ENCODE results near the gene NFASC. TPM values are rescaled to one million over a fixed set of nuclear protein-coding genes. Genes with fewer than 3 reads are reported as not detected.

The NFASC gene
- total RNA-seq, 4 donors from 2014 or later, result 10.3 to 18.4 (median 10.9) TPM

DNA sequence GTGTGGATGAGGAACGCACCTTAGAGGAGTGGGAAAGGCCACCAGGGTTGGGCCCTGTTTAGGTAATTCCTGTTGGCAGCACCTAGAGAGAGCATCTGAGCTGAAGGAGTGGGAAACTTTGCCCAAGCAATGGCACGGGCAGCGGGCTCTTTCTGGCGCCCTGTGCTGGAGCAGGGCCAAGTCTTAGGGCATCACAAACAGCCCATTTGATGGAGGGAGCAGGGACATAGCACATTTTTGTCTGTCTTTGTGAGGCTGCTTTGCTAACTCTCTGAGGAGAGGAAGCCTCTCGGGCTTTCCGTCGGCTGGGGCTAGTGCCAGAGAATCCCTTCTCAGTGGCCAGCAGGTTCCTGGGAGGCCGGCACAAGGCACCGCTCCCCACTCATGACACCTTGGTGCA lies 149.8 kb downstream of the NFASC start:
- TF ChIP-seq, protein P1, sequence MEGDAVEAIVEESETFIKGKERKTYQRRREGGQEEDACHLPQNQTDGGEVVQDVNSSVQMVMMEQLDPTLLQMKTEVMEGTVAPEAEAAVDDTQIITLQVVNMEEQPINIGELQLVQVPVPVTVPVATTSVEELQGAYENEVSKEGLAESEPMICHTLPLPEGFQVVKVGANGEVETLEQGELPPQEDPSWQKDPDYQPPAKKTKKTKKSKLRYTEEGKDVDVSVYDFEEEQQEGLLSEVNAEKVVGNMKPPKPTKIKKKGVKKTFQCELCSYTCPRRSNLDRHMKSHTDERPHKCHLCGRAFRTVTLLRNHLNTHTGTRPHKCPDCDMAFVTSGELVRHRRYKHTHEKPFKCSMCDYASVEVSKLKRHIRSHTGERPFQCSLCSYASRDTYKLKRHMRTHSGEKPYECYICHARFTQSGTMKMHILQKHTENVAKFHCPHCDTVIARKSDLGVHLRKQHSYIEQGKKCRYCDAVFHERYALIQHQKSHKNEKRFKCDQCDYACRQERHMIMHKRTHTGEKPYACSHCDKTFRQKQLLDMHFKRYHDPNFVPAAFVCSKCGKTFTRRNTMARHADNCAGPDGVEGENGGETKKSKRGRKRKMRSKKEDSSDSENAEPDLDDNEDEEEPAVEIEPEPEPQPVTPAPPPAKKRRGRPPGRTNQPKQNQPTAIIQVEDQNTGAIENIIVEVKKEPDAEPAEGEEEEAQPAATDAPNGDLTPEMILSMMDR (IDR thresholded peaks at IDR 0.05), result no peak
- DNase-seq (ENCODE audit: low spot score) (no peak), ATAC-seq (ENCODE audit: low FRiP score) (no peak)

DNA sequence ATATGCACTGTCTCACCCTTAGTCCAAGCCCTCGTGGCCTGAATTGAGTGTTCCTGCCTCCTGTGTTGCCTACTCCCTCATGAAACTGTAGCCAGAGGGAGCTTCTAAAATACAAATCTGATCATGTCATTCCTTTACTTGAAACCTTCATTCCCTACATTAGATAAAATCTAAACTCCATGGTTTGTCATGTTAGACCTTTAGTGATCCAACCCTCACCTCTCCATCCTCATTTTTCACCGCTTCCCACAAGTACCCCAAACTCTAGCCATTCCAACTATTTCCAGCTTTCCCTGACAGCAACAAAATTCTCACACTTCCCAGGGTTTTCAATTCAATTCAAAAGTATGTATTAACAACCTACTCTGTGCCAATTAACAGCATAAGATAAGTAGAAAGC lies 154.0 kb downstream of the NFASC start:
- no peak for ATAC-seq (ENCODE audit: low FRiP score)
- no peak for DNase-seq (ENCODE audit: low spot score)
- TF ChIP-seq, protein P1 (IDR thresholded peaks at IDR 0.05), result no peak

DNA sequence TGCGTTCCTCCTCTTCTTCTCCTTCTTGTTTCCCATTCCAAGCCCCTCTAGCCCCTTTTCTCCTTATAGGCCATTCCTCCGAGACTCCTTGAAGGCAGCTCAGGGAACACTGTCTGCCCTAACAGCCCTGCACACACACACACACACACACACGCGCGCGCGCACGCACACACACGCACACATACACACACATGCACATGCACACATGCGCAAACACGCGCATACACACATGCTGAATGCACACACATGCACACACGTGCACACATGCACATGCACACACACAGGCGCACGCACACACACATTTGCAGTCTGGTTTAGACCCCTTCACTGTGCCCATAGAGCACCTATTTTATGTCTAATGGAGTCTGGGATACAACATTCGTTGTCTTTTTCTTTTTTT lies 154.6 kb downstream of the NFASC start:
- ATAC-seq (ENCODE audit: low FRiP score), result no peak
- no peak for DNase-seq (ENCODE audit: low spot score)
- TF ChIP-seq, protein P1 (IDR thresholded peaks at IDR 0.05), result no peak

DNA sequence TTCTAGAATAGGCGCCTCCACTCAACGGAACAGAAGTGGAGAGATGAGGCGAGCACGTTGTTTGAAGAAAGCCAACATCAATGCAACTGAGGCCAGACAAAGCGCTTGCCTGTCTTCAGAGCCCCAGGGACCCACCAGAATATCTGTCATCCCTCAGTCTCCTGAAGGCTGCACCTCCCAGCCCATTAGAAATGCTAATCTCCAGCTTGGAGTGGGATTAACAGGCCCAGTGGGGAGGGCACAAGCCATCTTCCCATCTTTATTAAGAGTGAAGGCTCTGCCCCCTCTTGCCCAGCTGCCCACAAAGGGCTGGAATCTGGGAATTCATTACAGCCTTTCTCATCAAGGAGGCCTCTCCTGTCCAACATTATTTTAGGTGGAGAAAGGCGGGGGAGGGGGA lies 155.5 kb downstream of the NFASC start:
- TF ChIP-seq, protein P1 (IDR thresholded peaks at IDR 0.05), result no peak
- no peak for DNase-seq (ENCODE audit: low spot score)
- no peak for ATAC-seq (ENCODE audit: low FRiP score)

DNA sequence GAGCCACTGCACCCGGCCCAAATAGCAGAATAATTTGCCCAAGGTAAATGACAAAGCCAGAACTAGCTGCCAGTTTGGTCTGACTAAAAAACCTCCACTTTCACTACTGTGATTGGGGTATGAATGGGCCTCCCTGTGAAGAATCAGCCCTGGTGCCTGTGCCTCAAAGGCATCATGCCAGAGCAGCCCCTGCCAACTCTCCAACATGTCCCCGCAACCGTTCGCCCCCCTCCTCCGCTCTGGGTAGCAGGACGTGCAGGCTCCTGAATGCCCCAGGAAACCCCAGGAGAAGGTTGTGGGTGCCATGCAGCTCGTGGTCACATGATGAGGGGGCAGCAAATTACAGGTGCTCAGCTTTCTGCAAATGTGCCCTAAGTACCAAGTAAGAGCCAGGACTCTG lies 157.7 kb downstream of the NFASC start:
- TF ChIP-seq, protein P1 (IDR thresholded peaks at IDR 0.05), result no peak
- ATAC-seq (ENCODE audit: low FRiP score) (no peak), DNase-seq (ENCODE audit: low spot score) (no peak)

DNA sequence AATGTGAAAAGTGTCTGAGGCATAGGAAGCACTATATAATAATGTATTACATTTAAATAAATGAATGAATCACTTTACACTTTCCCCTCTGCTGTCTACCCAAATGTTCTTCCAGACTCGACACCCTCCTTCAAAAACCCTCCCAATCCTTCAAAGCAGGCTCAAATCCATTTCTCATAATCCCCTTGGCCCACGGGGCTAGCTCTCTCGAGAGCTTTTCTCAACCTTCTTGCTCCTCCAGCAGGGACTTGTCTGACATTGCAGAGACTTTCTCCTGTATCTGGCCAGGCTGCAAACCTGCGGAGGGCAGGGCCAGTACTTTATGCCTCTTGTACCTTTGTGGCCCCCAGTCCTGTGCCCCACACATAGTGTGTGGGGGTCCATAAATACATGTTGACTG lies 158.3 kb downstream of the NFASC start:
- DNase-seq (ENCODE audit: low spot score) (no peak), ATAC-seq (ENCODE audit: low FRiP score) (no peak)
- TF ChIP-seq, protein P1 (IDR thresholded peaks at IDR 0.05), result no peak

DNA sequence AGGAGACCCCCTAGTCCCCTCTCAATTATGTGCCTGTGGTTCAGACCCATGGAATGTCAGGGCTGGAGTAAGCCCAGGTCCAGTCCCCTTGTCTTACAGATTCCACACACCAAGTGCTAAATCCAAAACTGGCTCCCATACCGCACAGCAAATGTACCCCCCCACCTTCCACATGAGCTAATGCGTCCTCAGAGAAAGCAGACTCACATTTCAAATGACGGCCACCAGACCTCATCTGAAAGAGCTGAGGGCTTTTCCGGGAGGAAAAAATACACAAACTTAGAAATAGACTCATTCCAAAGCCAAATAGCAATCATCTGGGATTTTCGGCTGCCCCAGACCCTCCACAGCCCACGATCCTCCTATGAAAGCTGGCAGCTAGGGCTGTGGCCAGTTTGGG lies 159.6 kb downstream of the NFASC start:
- TF ChIP-seq, protein P1 (IDR thresholded peaks at IDR 0.05), result no peak
- ATAC-seq (ENCODE audit: low FRiP score) (no peak), DNase-seq (ENCODE audit: low spot score) (no peak)
